ENCODE results near the gene TAS2R42.

DNA sequence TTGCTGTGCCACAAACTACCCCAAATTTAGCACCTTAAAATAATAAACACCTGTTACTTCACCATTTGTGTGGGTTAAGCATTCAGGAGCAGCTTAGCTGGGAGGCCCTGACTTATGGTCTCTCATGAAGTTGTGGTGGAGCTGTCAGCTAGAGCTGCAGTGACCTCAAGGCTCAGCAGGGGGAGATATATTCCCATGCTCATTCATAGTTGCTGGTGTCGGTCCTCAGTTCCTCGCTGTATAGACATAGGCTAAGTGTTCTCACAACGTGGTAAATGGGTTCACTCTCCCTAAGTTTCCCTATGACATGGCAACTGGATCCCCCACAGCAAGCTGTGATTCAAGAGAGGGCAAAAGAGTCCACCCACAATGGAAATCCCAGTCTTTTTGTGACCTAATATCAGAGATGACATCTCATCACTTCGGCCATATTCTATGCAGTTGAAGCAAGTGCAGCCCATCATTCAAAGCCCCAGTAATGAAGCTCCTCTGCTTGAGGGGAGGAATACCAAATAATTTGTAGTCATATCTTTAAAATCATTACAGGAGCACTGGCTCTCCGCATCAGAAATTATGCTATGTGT is 41.7 kb upstream of the TAS2R42 start:
- no peak for TF ChIP-seq POLR2A (IDR thresholded peaks at IDR 0.05)
- TF ChIP-seq, protein P1, sequence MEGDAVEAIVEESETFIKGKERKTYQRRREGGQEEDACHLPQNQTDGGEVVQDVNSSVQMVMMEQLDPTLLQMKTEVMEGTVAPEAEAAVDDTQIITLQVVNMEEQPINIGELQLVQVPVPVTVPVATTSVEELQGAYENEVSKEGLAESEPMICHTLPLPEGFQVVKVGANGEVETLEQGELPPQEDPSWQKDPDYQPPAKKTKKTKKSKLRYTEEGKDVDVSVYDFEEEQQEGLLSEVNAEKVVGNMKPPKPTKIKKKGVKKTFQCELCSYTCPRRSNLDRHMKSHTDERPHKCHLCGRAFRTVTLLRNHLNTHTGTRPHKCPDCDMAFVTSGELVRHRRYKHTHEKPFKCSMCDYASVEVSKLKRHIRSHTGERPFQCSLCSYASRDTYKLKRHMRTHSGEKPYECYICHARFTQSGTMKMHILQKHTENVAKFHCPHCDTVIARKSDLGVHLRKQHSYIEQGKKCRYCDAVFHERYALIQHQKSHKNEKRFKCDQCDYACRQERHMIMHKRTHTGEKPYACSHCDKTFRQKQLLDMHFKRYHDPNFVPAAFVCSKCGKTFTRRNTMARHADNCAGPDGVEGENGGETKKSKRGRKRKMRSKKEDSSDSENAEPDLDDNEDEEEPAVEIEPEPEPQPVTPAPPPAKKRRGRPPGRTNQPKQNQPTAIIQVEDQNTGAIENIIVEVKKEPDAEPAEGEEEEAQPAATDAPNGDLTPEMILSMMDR (IDR thresholded peaks at IDR 0.05 in 8 of 11, conservative IDR thresholded peaks at IDR 0.05 in 3 of 11) = peak in 9 of 11 experiments; percentile 12 to 64 (median 43)
- no peak for TF ChIP-seq POLR2AphosphoS5 (IDR thresholded peaks at IDR 0.05)

Data from spleen (tissue), 7 donors.